H9 (cell line): ENCODE data around the gene SLC16A13. TPM values are rescaled to one million over a fixed set of nuclear protein-coding genes. Genes with fewer than 3 reads are reported as not detected.

ENCODE experiments used
- DNase-seq: peaks from one replicate; pipeline ENCODE4 v3.0.0-alpha.2; 2017
- H2AFZ ChIP-seq: one replicate; pipeline ENCODE4 v1.6.1; 2013; ENCODE audit warnings: mild to moderate bottlenecking, low read length, control low read depth, moderate library complexity
- H2AK5ac ChIP-seq: 2 replicates; pipeline ENCODE4 v1.6.1; 2013; ENCODE audit warnings: low read length, control low read depth, mixed read lengths; ENCODE audit not compliant: insufficient read length
- H2BK120ac ChIP-seq: one replicate; pipeline ENCODE4 v1.6.1; 2013; ENCODE audit warnings: low read depth, mild to moderate bottlenecking, low read length, control low read depth, inconsistent platforms; ENCODE audit not compliant: poor library complexity, severe bottlenecking
- H2BK12ac ChIP-seq: 2 replicates; pipeline ENCODE4 v1.6.1; 2013; ENCODE audit warnings: low read length, control low read depth, mixed read lengths, low read depth; ENCODE audit not compliant: insufficient read length
- H2BK15ac ChIP-seq: 2 replicates; pipeline ENCODE4 v1.6.1; 2013; ENCODE audit warnings: low read depth, low read length, control low read depth
- H2BK20ac ChIP-seq: one replicate; pipeline ENCODE4 v1.6.1; 2013; ENCODE audit warnings: low read depth, mild to moderate bottlenecking, low read length, control low read depth, inconsistent platforms; ENCODE audit not compliant: poor library complexity, severe bottlenecking
- H2BK5ac ChIP-seq: 2 replicates; pipeline ENCODE4 v1.6.1; 2013; ENCODE audit warnings: low read length, control low read depth, mixed read lengths; ENCODE audit not compliant: insufficient read length
- H3K14ac ChIP-seq: 2 replicates; pipeline ENCODE4 v1.6.1; 2013; ENCODE audit warnings: low read length, control low read depth; ENCODE audit not compliant: insufficient read depth
- H3K18ac ChIP-seq: 2 replicates; pipeline ENCODE4 v1.6.1; 2013; ENCODE audit warnings: low read depth, mild to moderate bottlenecking, mixed read lengths, low read length, control low read depth; ENCODE audit not compliant: insufficient read length
- H3K23ac ChIP-seq: 2 replicates; pipeline ENCODE4 v1.6.1; 2013; ENCODE audit warnings: low read length, control low read depth, mixed read lengths, low read depth; ENCODE audit not compliant: insufficient read length
- H3K23me2 ChIP-seq: 2 replicates; pipeline ENCODE4 v1.6.1; 2013; ENCODE audit warnings: low read depth, mild to moderate bottlenecking, mixed read lengths, low read length, control low read depth; ENCODE audit not compliant: insufficient read length, poor library complexity, severe bottlenecking
- H3K27ac ChIP-seq: 2 replicates; pipeline ENCODE4 v1.5.1; 2013; ENCODE audit warnings: low read length, control low read depth, mixed read lengths, low read depth; ENCODE audit not compliant: insufficient read length
- H3K27me3 ChIP-seq: 2 replicates; pipeline ENCODE4 v1.6.1; 2013; ENCODE audit warnings: low read length, control low read depth, inconsistent platforms; ENCODE audit not compliant: insufficient read depth
- H3K4ac ChIP-seq: 2 replicates; pipeline ENCODE4 v1.6.1; 2013; ENCODE audit warnings: low read depth, mild to moderate bottlenecking, control low read depth, inconsistent platforms, low read length, moderate library complexity
- H3K4me1 ChIP-seq: 2 replicates; pipeline ENCODE4 v1.6.1; 2013; ENCODE audit warnings: low read length, control low read depth, inconsistent platforms; ENCODE audit not compliant: insufficient read depth
- H3K4me2 ChIP-seq: 2 replicates; pipeline ENCODE4 v1.6.1; 2013; ENCODE audit warnings: low read length, control low read depth, mixed read lengths; ENCODE audit not compliant: insufficient read length, insufficient read depth
- H3K56ac ChIP-seq: 2 replicates; pipeline ENCODE4 v1.6.1; 2013; ENCODE audit warnings: low read depth, mild to moderate bottlenecking, mixed read lengths, low read length, control low read depth; ENCODE audit not compliant: insufficient read length
- H3K79me1 ChIP-seq: 2 replicates; pipeline ENCODE4 v1.6.1; 2013; ENCODE audit warnings: low read depth, mild to moderate bottlenecking, moderate library complexity, low read length, control low read depth, inconsistent platforms; ENCODE audit not compliant: insufficient read depth, poor library complexity, severe bottlenecking
- H3K79me2 ChIP-seq: 2 replicates; pipeline ENCODE4 v1.6.1; 2013; ENCODE audit warnings: low read length, control low read depth, inconsistent platforms; ENCODE audit not compliant: insufficient read depth
- H3K9ac ChIP-seq: 2 replicates; pipeline ENCODE4 v1.6.1; 2013; ENCODE audit warnings: low read length, control low read depth, mixed read lengths; ENCODE audit not compliant: insufficient read length; ENCODE audit errors: extremely low read depth
- H3K9me3 ChIP-seq: one replicate; pipeline ENCODE4 v1.6.1; 2013; ENCODE audit warnings: low read depth, low read length, inconsistent platforms; ENCODE audit not compliant: control insufficient read depth
- H3T11ph ChIP-seq: one replicate; pipeline ENCODE4 v1.6.1; 2013; ENCODE audit warnings: mild to moderate bottlenecking, low read length, control low read depth, inconsistent platforms
- H4K20me1 ChIP-seq: one replicate; pipeline ENCODE4 v1.6.1; 2013; ENCODE audit not compliant: control insufficient read depth, insufficient read length, insufficient read depth
- H4K5ac ChIP-seq: 2 replicates; pipeline ENCODE4 v1.6.1; 2013; ENCODE audit warnings: low read depth, mild to moderate bottlenecking, mixed read lengths, low read length, control low read depth; ENCODE audit not compliant: insufficient read length
- H4K8ac ChIP-seq: replicated peaks from 2 replicates; pipeline ENCODE4 v1.6.1; 2013; ENCODE audit warnings: low read length, control low read depth, mixed read lengths, low read depth; ENCODE audit not compliant: insufficient read length
- H4K91ac ChIP-seq: 2 replicates; pipeline ENCODE4 v1.6.1; 2013; ENCODE audit warnings: low read depth, mild to moderate bottlenecking, moderate library complexity, mixed read lengths, low read length, control low read depth; ENCODE audit not compliant: insufficient read length
- H3K27ac Mint-ChIP-seq, 3 experiments: 2 replicates in 2 of 3; 3 replicates in 1 of 3; pipeline ENCODE4 v1.8.0; 2020 to 2021; ENCODE audit warnings: mixed read lengths in 3 of 3, mild to moderate bottlenecking in 1 of 3, moderate library complexity in 1 of 3
- H3K27me3 Mint-ChIP-seq: 2 replicates; pipeline ENCODE4 v1.8.0; 2021; ENCODE audit warnings: low read depth, mild to moderate bottlenecking, moderate library complexity, mixed read lengths
- H3K36me3 Mint-ChIP-seq, 3 experiments: 2 replicates in 2 of 3; 3 replicates in 1 of 3; pipeline ENCODE4 v1.8.0; 2020 to 2021; ENCODE audit warnings: low read depth in 3 of 3, mixed read lengths in 3 of 3; ENCODE audit not compliant: insufficient read depth in 1 of 3
- H3K4me1 Mint-ChIP-seq, 2 experiments: 2 replicates each; pipeline ENCODE4 v1.8.0; 2020; ENCODE audit warnings: mixed read lengths in 2 of 2
- H3K4me3 Mint-ChIP-seq, 2 experiments: 2 replicates in 1 of 2; 3 replicates in 1 of 2; pipeline ENCODE4 v1.8.0; 2020 to 2021; ENCODE audit warnings: mild to moderate bottlenecking in 2 of 2, mixed read lengths in 2 of 2, moderate library complexity in 1 of 2
- H3K9me3 Mint-ChIP-seq, 2 experiments: 2 replicates in 1 of 2; 3 replicates in 1 of 2; pipeline ENCODE4 v1.8.0; 2020; ENCODE audit warnings: mild to moderate bottlenecking in 2 of 2, mixed read lengths in 2 of 2, moderate library complexity in 1 of 2
- WGBS: extraction: QIAGEN DNeasy Blood & Tissue Kit; methylation state at CpG from one replicate; pipeline ENCODE4 v1.1.7; 2013; ENCODE audit warnings: missing lambda C conversion rate, low lambda C conversion rate, mixed read lengths; ENCODE audit not compliant: insufficient read length; ENCODE audit errors: extremely low coverage; 5-methylcytosine and 5-hydroxymethylcytosine counted together
- total RNA-seq: library from RNA; stranded (reverse); gene quantifications from 2 replicates; pipeline ENCODE4 v1.2.1, GENCODE V29; 2021
- TF ChIP-seq, protein P1 (sequence below): fragments of 200-600 bp; sonication (generic); conservative IDR thresholded peaks from 3 replicates; pipeline ENCODE4 v1.8.0; 2021; ENCODE audit warnings: antibody characterized with exemption, mild to moderate bottlenecking

The SLC16A13 gene
- total RNA-seq, 1 experiment from 2014 or later, result 6.1 TPM

DNA sequence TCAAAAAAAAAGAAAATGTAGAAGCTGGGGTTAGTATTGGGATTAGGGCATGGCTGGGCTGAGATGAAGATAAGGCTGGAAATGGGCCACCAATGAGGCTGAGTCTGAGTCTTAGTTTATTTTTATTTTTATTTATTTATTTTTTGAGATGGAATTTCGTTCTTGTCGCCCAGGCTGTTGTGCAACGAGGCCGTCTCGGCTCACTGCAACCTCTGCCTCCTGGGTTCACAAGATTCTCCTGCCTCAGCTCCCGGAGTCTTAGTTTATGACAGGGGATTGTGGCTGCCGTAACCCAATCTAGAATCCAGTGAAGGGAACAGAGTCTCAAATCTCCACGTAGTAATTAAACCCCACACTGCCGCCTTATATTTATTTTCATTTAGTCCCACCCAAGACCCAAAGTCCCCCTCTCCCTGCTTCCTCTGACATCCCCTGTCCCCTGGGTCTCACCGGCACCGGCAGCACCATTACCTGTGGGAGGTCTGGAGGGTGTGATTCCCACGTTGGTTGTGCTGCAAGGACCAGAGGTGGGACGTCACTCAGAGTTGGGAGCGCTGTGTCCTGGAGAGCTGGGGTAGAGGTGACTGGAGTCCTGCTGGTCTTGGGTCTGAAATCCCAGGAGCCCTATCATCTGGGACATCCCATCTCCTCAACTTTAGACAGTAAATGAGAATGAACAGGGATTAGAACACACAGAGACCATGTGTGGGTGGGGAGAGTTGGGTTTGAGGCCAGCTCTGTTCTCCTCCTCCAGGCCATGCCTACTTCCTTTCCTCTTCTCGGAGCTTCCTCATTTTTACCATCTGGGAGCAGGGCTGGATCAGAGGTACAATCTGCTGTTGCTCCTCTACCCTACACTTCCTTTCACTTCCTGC lies 44.0 kb downstream of the SLC16A13 start, which contains the start of gene CLEC10A:
Gene CLEC10A, minus strand, starts transcription at position 671 of the 875 bp plus-strand sequence. CDS start 1,439 bp downstream, outside the sequence.
- Histone ChIP-seq H3T11ph (no peak within 1 kb of the TSS), H2BK20ac (no peak within 1 kb of the TSS), H2AK5ac (no peak within 1 kb of the TSS), H2BK120ac (no peak within 1 kb of the TSS), H4K91ac (no peak within 1 kb of the TSS), H3K9me3 (no peaks in the 10 kb centered on the region), H2BK15ac (no peak within 1 kb of the TSS), H2AFZ (no peak within 1 kb of the TSS), H2BK5ac (no peak within 1 kb of the TSS), H3K18ac (no peak within 1 kb of the TSS), H4K20me1 (no peaks in the 10 kb centered on the region), H4K5ac (no peak within 1 kb of the TSS), H2BK12ac (no peak within 1 kb of the TSS), H3K4me1 (no peaks in the 10 kb centered on the region), H3K14ac (no peak within 1 kb of the TSS), H3K9ac (no peak within 1 kb of the TSS), H3K27me3 (no peaks in the 10 kb centered on the region; the same call in 1 of the 2 replicates), H3K79me1 (no peaks in the 10 kb centered on the region), H3K27ac (no peak within 1 kb of the TSS), H3K4me2 (no peak within 1 kb of the TSS), H3K23ac (no peak within 1 kb of the TSS), H3K79me2 (no peaks in the 10 kb centered on the region), H3K56ac (no peak within 1 kb of the TSS), H3K23me2 (no peaks in the 10 kb centered on the region), H3K4ac (no peak within 1 kb of the TSS), H4K8ac (no peak within 1 kb of the TSS)
- Mint-ChIP-seq H3K27ac (no peak within 1 kb of the TSS; a peak in 1 of 7 replicates), H3K36me3 (no peaks in the 10 kb centered on the region), H3K4me3 (no peak within 1 kb of the TSS; a peak in 1 of 5 replicates), H3K27me3 (peaks cover 16% of the 10 kb centered on the region), H3K4me1 (0 out of 4 replicates have a peak, but pooled peaks cover 0 to 2% of the 10 kb centered on the region in 2 experiments), H3K9me3 (peaks cover 0 to 6% of the 10 kb centered on the region in 2 experiments; a peak in 1 of 5 replicates)
- TF ChIP-seq, protein P1, sequence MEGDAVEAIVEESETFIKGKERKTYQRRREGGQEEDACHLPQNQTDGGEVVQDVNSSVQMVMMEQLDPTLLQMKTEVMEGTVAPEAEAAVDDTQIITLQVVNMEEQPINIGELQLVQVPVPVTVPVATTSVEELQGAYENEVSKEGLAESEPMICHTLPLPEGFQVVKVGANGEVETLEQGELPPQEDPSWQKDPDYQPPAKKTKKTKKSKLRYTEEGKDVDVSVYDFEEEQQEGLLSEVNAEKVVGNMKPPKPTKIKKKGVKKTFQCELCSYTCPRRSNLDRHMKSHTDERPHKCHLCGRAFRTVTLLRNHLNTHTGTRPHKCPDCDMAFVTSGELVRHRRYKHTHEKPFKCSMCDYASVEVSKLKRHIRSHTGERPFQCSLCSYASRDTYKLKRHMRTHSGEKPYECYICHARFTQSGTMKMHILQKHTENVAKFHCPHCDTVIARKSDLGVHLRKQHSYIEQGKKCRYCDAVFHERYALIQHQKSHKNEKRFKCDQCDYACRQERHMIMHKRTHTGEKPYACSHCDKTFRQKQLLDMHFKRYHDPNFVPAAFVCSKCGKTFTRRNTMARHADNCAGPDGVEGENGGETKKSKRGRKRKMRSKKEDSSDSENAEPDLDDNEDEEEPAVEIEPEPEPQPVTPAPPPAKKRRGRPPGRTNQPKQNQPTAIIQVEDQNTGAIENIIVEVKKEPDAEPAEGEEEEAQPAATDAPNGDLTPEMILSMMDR, result no peak
- WGBS, result no CpG with 5 or more reads among the region's 15 CpGs
- DNase-seq, result no peak
